Measurements from ENCODE around the gene TPCN1.

TPCN1 gene

DNA sequence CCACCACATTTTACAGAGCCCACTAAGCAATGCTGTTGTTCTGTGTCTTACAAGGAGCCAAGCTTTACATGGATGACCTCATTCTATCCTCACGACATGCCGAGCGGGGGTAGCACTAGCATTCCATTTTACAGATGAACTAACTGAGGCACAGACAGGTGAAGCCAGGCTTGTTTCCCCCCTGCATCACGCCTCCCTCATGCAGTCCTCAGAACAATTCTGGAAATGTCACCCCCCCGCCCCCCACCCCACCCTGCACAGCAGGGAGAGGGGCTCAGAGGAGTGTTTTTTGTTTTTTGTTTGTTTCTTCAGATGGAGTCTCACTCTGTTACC, 112.1 kb downstream of the TPCN1 start:
- Histone ChIP-seq H3K4me3 (ENCODE audit: low read depth, low read length) (no peak overlapping the region), H3K27ac (ENCODE audit: low read depth, low read length) (no peak overlapping the region), H3K36me3 (ENCODE audit: control insufficient read depth, insufficient read depth, low read length) (peaks cover 8% of the 10 kb centered on the region; the same call in 1 of the 2 replicates), H3K4me1 (ENCODE audit: control insufficient read depth, insufficient read depth, low read length) (0 out of 2 replicates have a peak, but pooled peaks cover 8% of the 10 kb centered on the region), H3K27me3 (ENCODE audit: control insufficient read depth, insufficient read depth, low read length) (peaks cover 10% of the 10 kb centered on the region), H3K9ac (ENCODE audit: low read length) (no peak overlapping the region), H3K9me3 (ENCODE audit: control insufficient read depth, insufficient read depth, low read depth, low read length) (no peaks in the 10 kb centered on the region)

DNA sequence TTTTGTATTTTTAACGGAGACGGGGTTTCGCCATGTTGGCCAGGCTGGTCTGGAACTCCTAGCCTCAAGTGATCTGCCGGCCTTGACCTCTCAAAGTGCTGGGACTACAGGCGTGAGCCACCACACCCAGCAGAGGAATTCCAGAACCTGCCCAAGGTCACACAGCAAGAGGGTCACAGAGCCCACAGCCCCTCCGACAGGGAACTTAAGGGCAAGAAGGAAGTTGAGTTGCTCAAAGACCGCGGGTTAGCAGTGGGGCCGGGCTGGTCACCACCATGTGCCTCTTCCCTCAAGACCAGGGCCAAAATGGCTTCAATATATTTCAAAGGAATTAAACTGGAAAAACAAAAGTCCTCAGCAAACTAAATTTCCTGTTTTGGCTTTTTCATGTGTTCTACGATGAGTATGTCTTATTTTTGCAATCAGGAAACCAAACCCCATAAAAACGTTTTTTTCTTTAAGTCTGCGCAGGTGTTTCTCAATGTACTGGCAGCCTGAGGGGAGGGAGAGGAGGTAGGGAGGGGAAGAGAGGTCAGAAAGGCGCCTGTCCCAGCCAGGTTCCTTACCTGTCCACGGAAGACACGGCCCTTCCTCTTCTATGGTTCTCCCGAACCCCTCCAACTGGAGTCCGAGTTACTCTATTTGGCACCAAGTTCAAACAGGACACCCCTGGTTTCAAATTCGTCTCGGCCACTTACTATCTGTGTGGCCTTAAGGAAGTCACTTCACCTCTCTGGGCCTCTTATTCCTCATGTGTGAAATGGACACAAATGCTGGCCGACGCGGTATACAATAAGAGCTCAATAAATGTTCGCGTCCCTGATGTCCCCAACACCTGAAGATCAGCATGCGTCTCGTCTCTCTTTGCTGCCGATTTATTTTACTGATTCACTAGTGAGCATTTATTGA, 112.9 kb downstream of the TPCN1 start:
- Histone ChIP-seq H3K27ac (ENCODE audit: low read depth, low read length) (no peak overlapping the region), H3K36me3 (ENCODE audit: control insufficient read depth, insufficient read depth, low read length) (peaks cover 8% of the 10 kb centered on the region; the same call in 1 of the 2 replicates), H3K9ac (ENCODE audit: low read length) (peak overlapping the region; percentile 57), H3K27me3 (ENCODE audit: control insufficient read depth, insufficient read depth, low read length) (peaks cover 10% of the 10 kb centered on the region), H3K9me3 (ENCODE audit: control insufficient read depth, insufficient read depth, low read depth, low read length) (no peaks in the 10 kb centered on the region), H3K4me1 (ENCODE audit: control insufficient read depth, insufficient read depth, low read length) (0 out of 2 replicates have a peak, but pooled peaks cover 8% of the 10 kb centered on the region), H3K4me3 (ENCODE audit: low read depth, low read length) (peak overlapping the region; percentile 82)

DNA sequence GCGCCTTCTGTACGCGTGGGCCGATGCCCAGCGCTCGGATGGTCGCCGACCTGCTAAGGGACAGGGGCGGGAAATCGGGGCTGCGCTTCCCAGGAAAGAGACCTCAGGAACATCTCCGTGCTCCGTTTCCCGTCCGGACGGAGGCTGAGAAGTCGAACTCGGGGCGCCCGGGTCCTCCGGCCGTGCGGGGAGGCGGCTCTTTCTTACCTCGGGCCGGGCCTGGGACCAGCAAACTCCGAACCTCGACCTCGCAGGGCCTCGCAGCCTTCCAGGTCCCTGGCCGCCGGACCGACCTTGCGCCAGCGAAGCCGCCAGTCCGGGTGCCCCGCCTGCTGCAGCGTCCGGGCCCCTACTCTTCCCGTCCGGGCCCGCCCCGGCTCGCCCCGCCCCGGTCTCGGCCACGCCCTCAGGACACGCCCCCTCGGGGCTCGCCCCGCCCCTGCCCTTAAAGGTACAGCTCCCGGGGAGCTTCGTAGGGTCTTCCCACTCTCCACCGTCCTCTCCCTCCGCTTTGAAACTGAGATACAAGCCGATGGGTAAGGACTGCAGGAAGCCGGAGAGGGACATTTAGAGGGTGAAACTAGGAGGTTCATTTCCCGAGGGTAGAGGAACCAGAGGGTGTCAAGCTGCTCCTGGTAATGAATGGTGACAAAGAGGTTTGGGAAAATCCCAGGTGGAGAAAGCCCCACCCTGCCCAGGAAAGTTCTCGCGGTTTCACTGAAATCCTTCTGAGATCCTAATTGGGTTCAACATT, 113.7 kb downstream of the TPCN1 start, which contains the start of gene SLC8B1:
Gene SLC8B1, minus strand, starts transcription at position 324 of the 754 bp plus-strand sequence. CDS start 2,231 bp downstream, outside the sequence.
- no peak within 1 kb of the TSS for H3K27ac ChIP-seq (ENCODE audit: low read depth, low read length)

DNA sequence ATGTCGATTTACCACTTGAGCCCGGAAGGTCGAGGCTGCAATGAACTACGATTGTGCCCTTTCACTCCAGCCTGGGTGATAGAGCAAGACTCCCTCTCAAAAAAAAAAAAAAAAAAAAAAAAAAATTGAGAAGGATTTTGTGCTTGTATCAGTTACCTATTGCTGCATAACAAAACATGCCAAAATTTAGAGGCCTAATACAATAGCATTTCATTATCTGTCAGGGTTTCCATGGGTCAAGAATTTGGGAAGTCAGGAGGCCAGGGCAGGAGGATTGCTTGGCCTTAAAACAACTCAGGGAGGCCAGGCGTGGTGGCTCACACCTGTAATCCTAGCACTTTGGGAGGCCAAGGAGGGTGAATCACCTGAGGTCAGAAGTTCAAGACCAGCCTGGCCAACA, 118.3 kb downstream of the TPCN1 start:
- Histone ChIP-seq H3K9me3 (ENCODE audit: control insufficient read depth, insufficient read depth, low read depth, low read length) (no peaks in the 10 kb centered on the region), H3K9ac (ENCODE audit: low read length) (no peak overlapping the region), H3K4me1 (ENCODE audit: control insufficient read depth, insufficient read depth, low read length) (0 out of 2 replicates have a peak, but pooled peaks cover under 1% of the 10 kb centered on the region), H3K27me3 (ENCODE audit: control insufficient read depth, insufficient read depth, low read length) (peaks cover 2% of the 10 kb centered on the region), H3K27ac (ENCODE audit: low read depth, low read length) (no peak overlapping the region), H3K4me3 (ENCODE audit: low read depth, low read length) (no peak overlapping the region), H3K36me3 (ENCODE audit: control insufficient read depth, insufficient read depth, low read length) (no peaks in the 10 kb centered on the region)

More for the DNA sequence above, 113.7 kb downstream of the TPCN1 start, which contains the start of gene SLC8B1:
- Histone ChIP-seq H3K27me3 (ENCODE audit: control insufficient read depth, insufficient read depth, low read length) (peaks cover 10% of the 10 kb centered on the region), H3K9me3 (ENCODE audit: control insufficient read depth, insufficient read depth, low read depth, low read length) (no peaks in the 10 kb centered on the region), H3K4me1 (ENCODE audit: control insufficient read depth, insufficient read depth, low read length) (0 out of 2 replicates have a peak, but pooled peaks cover 8% of the 10 kb centered on the region), H3K36me3 (ENCODE audit: control insufficient read depth, insufficient read depth, low read length) (peaks cover 8% of the 10 kb centered on the region; the same call in 1 of the 2 replicates), H3K4me3 (ENCODE audit: low read depth, low read length) (peak within 1 kb of the TSS; percentile 82), H3K9ac (ENCODE audit: low read length) (peak within 1 kb of the TSS; percentile 57)

DNA sequence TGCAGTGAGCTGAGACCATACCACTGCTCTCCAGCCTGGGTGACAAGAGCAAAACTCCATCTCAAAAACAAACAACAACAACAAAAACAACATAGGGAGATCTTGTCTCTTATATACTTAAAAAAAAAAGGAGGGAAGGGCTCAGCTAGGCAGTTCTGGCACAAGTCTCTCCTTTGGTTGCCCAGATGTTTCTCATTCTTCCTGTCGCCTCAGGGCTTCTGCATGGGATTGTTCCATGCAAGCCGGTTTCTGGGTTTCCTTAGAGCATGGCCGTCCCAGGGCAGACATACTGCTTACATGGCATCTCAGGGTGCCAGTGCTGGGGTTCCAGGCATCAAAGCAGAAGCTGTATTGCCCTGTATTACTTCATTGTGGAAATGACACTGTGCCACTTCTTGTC, 118.8 kb downstream of the TPCN1 start:
- Histone ChIP-seq H3K4me3 (ENCODE audit: low read depth, low read length) (no peak overlapping the region), H3K4me1 (ENCODE audit: control insufficient read depth, insufficient read depth, low read length) (no peaks in the 10 kb centered on the region)

DNA sequence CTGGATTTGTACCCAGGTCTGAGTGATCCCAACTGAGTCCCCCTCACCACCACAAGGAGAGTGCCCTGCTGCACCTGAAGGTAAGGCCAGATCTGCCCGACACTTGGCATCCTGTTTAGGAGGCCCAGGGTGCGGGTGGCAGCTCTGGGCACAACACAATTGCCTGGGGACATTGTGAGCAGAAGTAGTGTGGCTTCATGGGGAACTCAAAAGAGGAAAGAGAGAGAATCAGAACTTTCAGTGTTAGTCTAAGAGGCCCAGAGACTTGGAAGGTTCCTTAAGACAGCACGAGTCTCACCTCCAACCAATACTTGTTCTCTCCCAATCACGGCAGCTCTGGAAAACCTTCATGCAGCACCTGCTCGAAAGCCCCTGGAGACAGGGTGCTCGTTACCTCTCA, 120.3 kb downstream of the TPCN1 start:
- Histone ChIP-seq H3K27me3 (ENCODE audit: control insufficient read depth, insufficient read depth, low read length) (no peaks in the 10 kb centered on the region), H3K9ac (ENCODE audit: low read length) (no peak overlapping the region), H3K9me3 (ENCODE audit: control insufficient read depth, insufficient read depth, low read depth, low read length) (no peaks in the 10 kb centered on the region), H3K36me3 (ENCODE audit: control insufficient read depth, insufficient read depth, low read length) (no peaks in the 10 kb centered on the region), H3K4me1 (ENCODE audit: control insufficient read depth, insufficient read depth, low read length) (no peaks in the 10 kb centered on the region), H3K4me3 (ENCODE audit: low read depth, low read length) (no peak overlapping the region), H3K27ac (ENCODE audit: low read depth, low read length) (no peak overlapping the region)

More for the DNA sequence above, 118.8 kb downstream of the TPCN1 start:
- no peak overlapping the region for H3K9ac ChIP-seq (ENCODE audit: low read length)
- H3K27me3 ChIP-seq (ENCODE audit: control insufficient read depth, insufficient read depth, low read length): no peaks in the 10 kb centered on the region
- H3K27ac ChIP-seq (ENCODE audit: low read depth, low read length): no peak overlapping the region
- no peaks in the 10 kb centered on the region for H3K36me3 ChIP-seq (ENCODE audit: control insufficient read depth, insufficient read depth, low read length)
- no peaks in the 10 kb centered on the region for H3K9me3 ChIP-seq (ENCODE audit: control insufficient read depth, insufficient read depth, low read depth, low read length)

DNA sequence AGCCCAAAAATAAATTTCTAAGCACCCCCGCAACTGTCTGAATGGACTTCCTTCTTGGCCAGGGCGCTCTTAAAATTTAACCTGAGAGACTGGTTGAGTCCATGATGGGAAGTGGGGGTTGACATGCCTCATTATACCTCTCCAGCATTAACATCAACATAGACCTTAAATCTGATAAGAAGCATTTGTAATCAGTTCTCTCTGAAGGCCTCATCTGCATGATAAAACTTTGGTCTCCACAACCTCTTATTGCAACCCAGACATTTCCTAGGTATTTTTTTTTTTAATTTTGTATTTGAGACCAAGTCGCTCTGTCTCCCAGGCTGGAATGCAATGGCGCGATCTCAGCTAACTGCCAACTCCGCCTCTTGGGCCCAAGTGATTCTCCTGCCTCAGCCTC, 124.1 kb downstream of the TPCN1 start:
- no peak overlapping the region for H3K4me3 ChIP-seq (ENCODE audit: low read depth, low read length)
- H3K9ac ChIP-seq (ENCODE audit: low read length): no peak overlapping the region
- H3K36me3 ChIP-seq (ENCODE audit: control insufficient read depth, insufficient read depth, low read length): no peaks in the 10 kb centered on the region
- no peaks in the 10 kb centered on the region for H3K27me3 ChIP-seq (ENCODE audit: control insufficient read depth, insufficient read depth, low read length)
- H3K27ac ChIP-seq (ENCODE audit: low read depth, low read length): no peak overlapping the region
- peaks cover 5% of the 10 kb centered on the region for H3K4me1 ChIP-seq (ENCODE audit: control insufficient read depth, insufficient read depth, low read length)
- H3K9me3 ChIP-seq (ENCODE audit: control insufficient read depth, insufficient read depth, low read depth, low read length): no peaks in the 10 kb centered on the region

DNA sequence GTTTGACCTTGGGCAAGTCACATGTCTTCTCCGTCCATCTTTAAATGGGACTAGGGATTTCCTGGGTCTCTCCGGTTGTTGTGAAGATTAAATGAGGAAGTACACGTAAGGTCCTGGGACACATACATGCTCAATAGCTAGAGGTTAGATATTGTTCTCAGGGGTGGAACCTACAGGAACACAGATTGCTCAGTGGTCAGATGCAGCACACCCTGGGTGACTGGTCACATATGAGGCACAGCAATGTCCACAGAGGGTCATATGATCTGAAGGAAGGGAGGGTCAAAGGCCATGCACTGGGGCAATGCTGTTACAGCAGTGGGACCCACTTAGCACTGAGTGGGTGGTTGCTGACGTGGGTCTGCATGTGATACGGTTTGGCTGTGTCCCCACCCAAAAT, 125.1 kb downstream of the TPCN1 start:
- Histone ChIP-seq H3K27ac (ENCODE audit: low read depth, low read length) (no peak overlapping the region), H3K27me3 (ENCODE audit: control insufficient read depth, insufficient read depth, low read length) (no peaks in the 10 kb centered on the region), H3K36me3 (ENCODE audit: control insufficient read depth, insufficient read depth, low read length) (no peaks in the 10 kb centered on the region), H3K4me3 (ENCODE audit: low read depth, low read length) (no peak overlapping the region), H3K9me3 (ENCODE audit: control insufficient read depth, insufficient read depth, low read depth, low read length) (no peaks in the 10 kb centered on the region), H3K4me1 (ENCODE audit: control insufficient read depth, insufficient read depth, low read length) (peaks cover 5% of the 10 kb centered on the region), H3K9ac (ENCODE audit: low read length) (no peak overlapping the region)

DNA sequence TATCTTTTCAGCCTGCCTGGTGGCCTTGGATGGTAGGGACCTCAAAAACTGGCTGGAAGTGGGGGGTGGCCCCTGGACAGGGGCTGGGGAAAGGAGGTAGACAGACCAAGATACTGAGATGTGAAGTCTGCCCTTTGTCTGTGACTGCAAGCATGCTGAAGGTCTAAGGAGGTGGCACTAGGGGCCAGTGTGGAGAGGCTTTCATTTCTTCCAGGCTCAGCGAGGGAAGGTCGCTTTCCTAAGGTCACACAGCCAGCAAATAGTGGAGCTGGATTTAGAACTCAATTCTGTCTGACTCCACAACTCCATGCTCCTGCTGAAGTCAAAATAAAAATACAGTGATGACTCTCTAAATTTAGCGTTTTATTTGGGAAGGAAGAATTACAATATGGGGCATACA, 125.8 kb downstream of the TPCN1 start:
- no peaks in the 10 kb centered on the region for H3K36me3 ChIP-seq (ENCODE audit: control insufficient read depth, insufficient read depth, low read length)
- H3K27ac ChIP-seq (ENCODE audit: low read depth, low read length): no peak overlapping the region
- no peaks in the 10 kb centered on the region for H3K9me3 ChIP-seq (ENCODE audit: control insufficient read depth, insufficient read depth, low read depth, low read length)
- H3K4me3 ChIP-seq (ENCODE audit: low read depth, low read length): no peak overlapping the region
- no peak overlapping the region for H3K9ac ChIP-seq (ENCODE audit: low read length)
- H3K27me3 ChIP-seq (ENCODE audit: control insufficient read depth, insufficient read depth, low read length): no peaks in the 10 kb centered on the region
- peaks cover 5% of the 10 kb centered on the region for H3K4me1 ChIP-seq (ENCODE audit: control insufficient read depth, insufficient read depth, low read length)

DNA sequence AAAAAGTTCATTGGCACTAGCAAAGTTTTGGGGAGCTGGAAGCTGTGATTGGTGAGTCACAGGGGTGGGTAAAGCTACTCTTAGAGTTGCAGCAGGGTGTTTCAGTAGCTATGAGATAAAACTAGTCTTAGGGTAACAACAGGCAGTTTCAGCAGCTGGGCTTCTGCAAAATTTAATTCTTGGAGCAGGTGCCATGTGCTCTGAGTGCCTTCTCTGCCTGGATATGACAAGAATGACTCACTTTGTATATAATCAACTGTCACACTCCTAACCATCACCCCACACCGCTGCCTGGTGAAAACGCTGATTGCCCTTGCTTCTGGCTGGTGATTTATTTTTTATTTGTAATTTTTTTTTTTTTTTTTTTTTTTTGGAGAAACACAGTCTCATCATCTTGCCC, 126.6 kb downstream of the TPCN1 start:
- no peaks in the 10 kb centered on the region for H3K9me3 ChIP-seq (ENCODE audit: control insufficient read depth, insufficient read depth, low read depth, low read length)
- H3K36me3 ChIP-seq (ENCODE audit: control insufficient read depth, insufficient read depth, low read length): no peaks in the 10 kb centered on the region
- no peak overlapping the region for H3K9ac ChIP-seq (ENCODE audit: low read length)
- no peak overlapping the region for H3K27ac ChIP-seq (ENCODE audit: low read depth, low read length)
- no peaks in the 10 kb centered on the region for H3K27me3 ChIP-seq (ENCODE audit: control insufficient read depth, insufficient read depth, low read length)
- H3K4me1 ChIP-seq (ENCODE audit: control insufficient read depth, insufficient read depth, low read length): peaks cover 5% of the 10 kb centered on the region
- no peak overlapping the region for H3K4me3 ChIP-seq (ENCODE audit: low read depth, low read length)

All from HUES6 (cell line).